ENCODE results near the gene NINL.

Gene NINL

GRCh38 chr20:25453035-25453810 lies 132.1 kb downstream of the NINL start:
- Histone ChIP-seq H3K4me3 (replicated peaks; ENCODE audit: insufficient read depth, low read length) (no peak overlapping the region), H3K27me3 (ENCODE audit: insufficient read depth, poor library complexity, severe bottlenecking) (no peaks in the 10 kb centered on the region), H3K27ac (replicated peaks) (no peak overlapping the region)
- TF ChIP-seq POLR2AphosphoS5 (IDR thresholded peaks at IDR 0.05; ENCODE audit: low read depth) = no peak
- TF ChIP-seq REST (IDR thresholded peaks at IDR 0.05; ENCODE audit: insufficient replicate concordance, low read depth) = no peak
- no peak for TF ChIP-seq GABPA (IDR thresholded peaks at IDR 0.05; ENCODE audit: low read depth)
- no peak for TF ChIP-seq SPI1 (IDR thresholded peaks at IDR 0.05; ENCODE audit: borderline replicate concordance, low read depth)
- TF ChIP-seq CTCF (IDR thresholded peaks at IDR 0.05; ENCODE audit: insufficient read depth, low read length) = no peak
- DNase-seq (ENCODE audit: low read depth in 1 of 2, low spot score in 1 of 2) = no peak

GRCh38 chr20:25452333-25452732 lies 133.0 kb downstream of the NINL start:
- Histone ChIP-seq H3K27ac (replicated peaks) (no peak overlapping the region), H3K4me3 (replicated peaks; ENCODE audit: insufficient read depth, low read length) (no peak overlapping the region), H3K27me3 (ENCODE audit: insufficient read depth, poor library complexity, severe bottlenecking) (no peaks in the 10 kb centered on the region)
- DNase-seq (ENCODE audit: low read depth in 1 of 2, low spot score in 1 of 2) = no peak
- no peak for TF ChIP-seq GABPA (IDR thresholded peaks at IDR 0.05; ENCODE audit: low read depth)
- TF ChIP-seq REST (IDR thresholded peaks at IDR 0.05; ENCODE audit: insufficient replicate concordance, low read depth) = no peak
- TF ChIP-seq POLR2AphosphoS5 (IDR thresholded peaks at IDR 0.05; ENCODE audit: low read depth) = no peak
- TF ChIP-seq CTCF (IDR thresholded peaks at IDR 0.05; ENCODE audit: insufficient read depth, low read length) = no peak
- TF ChIP-seq SPI1 (IDR thresholded peaks at IDR 0.05; ENCODE audit: borderline replicate concordance, low read depth) = no peak

- no peaks in the 10 kb centered on the region for H3K27me3 ChIP-seq (ENCODE audit: insufficient read depth, poor library complexity, severe bottlenecking)
- no peak for TF ChIP-seq SPI1 (IDR thresholded peaks at IDR 0.05; ENCODE audit: borderline replicate concordance, low read depth)
- TF ChIP-seq REST (IDR thresholded peaks at IDR 0.05; ENCODE audit: insufficient replicate concordance, low read depth) = no peak
- no peak for TF ChIP-seq CTCF (IDR thresholded peaks at IDR 0.05; ENCODE audit: insufficient read depth, low read length)
- TF ChIP-seq GABPA (IDR thresholded peaks at IDR 0.05; ENCODE audit: low read depth) = no peak
- no peak for TF ChIP-seq POLR2AphosphoS5 (IDR thresholded peaks at IDR 0.05; ENCODE audit: low read depth)
- no peak overlapping the region for H3K27ac ChIP-seq (replicated peaks)
- DNase-seq (ENCODE audit: low read depth in 1 of 2, low spot score in 1 of 2) = no peak
- no peak overlapping the region for H3K4me3 ChIP-seq (replicated peaks; ENCODE audit: insufficient read depth, low read length)
Observed at GRCh38 chr20:25447671-25448070, 137.7 kb downstream of the NINL start.

Measured in HL-60 (cell line).